ENCODE measurements around the gene PLEKHB1. TPM values are rescaled to one million over a fixed set of nuclear protein-coding genes. Genes with fewer than 3 reads are reported as not detected.

Gene PLEKHB1
- total RNA-seq, 1 experiment from 2014 or later: 6.6 TPM

GRCh38 chr11:73654482-73655021, 8.2 kb downstream of the PLEKHB1 start:
- ATAC-seq (no peak), DNase-seq (ENCODE audit: low read depth, low spot score) (no peak)
- Histone ChIP-seq H3K4me1 (ENCODE audit: control insufficient read depth, insufficient read depth, low read length) (no peaks in the 10 kb centered on the region; the same call in 1 of the 2 replicates), H3K4me3 (ENCODE audit: low read depth in 2 of 2, low read length in 2 of 2) (no peak overlapping the region), H3K27me3 (ENCODE audit: control insufficient read depth, insufficient read depth, low read length) (no peaks in the 10 kb centered on the region), H3K36me3 (ENCODE audit: control insufficient read depth, insufficient read depth, low read length) (no peaks in the 10 kb centered on the region), H3K27ac (ENCODE audit: low read length) (no peak overlapping the region), H3K9me3 (ENCODE audit: control insufficient read depth, insufficient read depth, low read depth, low read length) (no peaks in the 10 kb centered on the region)
- CTCF ChIA-PET: interaction anchor here (0.6 to 2.0 kb wide), 3 partner anchors 29 to 244 kb away, joined by 3 to 8 read pairs (median 3); no protein-coding TSS in a partner anchor
- in situ Hi-C loops (cut with HindIII; ENCODE audit: low pct_unique_long_range_greater_than_20kb, low sequenced_read_pairs) (no loop called here), intact Hi-C loops (cut with micrococcal nuclease; ENCODE audit: unreplicated experiment) (no loop called here)
- TF ChIP-seq POLR2AphosphoS5 (IDR thresholded peaks at IDR 0.05; ENCODE audit: low read depth, low read length): no peak
- TF ChIP-seq TCF7L2 (IDR thresholded peaks at IDR 0.05; ENCODE audit: low read depth, low read length): no peak
- TF ChIP-seq, protein P1, sequence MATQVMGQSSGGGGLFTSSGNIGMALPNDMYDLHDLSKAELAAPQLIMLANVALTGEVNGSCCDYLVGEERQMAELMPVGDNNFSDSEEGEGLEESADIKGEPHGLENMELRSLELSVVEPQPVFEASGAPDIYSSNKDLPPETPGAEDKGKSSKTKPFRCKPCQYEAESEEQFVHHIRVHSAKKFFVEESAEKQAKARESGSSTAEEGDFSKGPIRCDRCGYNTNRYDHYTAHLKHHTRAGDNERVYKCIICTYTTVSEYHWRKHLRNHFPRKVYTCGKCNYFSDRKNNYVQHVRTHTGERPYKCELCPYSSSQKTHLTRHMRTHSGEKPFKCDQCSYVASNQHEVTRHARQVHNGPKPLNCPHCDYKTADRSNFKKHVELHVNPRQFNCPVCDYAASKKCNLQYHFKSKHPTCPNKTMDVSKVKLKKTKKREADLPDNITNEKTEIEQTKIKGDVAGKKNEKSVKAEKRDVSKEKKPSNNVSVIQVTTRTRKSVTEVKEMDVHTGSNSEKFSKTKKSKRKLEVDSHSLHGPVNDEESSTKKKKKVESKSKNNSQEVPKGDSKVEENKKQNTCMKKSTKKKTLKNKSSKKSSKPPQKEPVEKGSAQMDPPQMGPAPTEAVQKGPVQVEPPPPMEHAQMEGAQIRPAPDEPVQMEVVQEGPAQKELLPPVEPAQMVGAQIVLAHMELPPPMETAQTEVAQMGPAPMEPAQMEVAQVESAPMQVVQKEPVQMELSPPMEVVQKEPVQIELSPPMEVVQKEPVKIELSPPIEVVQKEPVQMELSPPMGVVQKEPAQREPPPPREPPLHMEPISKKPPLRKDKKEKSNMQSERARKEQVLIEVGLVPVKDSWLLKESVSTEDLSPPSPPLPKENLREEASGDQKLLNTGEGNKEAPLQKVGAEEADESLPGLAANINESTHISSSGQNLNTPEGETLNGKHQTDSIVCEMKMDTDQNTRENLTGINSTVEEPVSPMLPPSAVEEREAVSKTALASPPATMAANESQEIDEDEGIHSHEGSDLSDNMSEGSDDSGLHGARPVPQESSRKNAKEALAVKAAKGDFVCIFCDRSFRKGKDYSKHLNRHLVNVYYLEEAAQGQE (IDR thresholded peaks at IDR 0.05; ENCODE audit: insufficient read depth in 1 of 2, low read depth in 2 of 2, low read length in 1 of 2): no peak
- TF ChIP-seq SIN3A (IDR thresholded peaks at IDR 0.05; ENCODE audit: borderline replicate concordance, insufficient read depth, low read depth, low read length): no peak
- TF ChIP-seq, protein P2, sequence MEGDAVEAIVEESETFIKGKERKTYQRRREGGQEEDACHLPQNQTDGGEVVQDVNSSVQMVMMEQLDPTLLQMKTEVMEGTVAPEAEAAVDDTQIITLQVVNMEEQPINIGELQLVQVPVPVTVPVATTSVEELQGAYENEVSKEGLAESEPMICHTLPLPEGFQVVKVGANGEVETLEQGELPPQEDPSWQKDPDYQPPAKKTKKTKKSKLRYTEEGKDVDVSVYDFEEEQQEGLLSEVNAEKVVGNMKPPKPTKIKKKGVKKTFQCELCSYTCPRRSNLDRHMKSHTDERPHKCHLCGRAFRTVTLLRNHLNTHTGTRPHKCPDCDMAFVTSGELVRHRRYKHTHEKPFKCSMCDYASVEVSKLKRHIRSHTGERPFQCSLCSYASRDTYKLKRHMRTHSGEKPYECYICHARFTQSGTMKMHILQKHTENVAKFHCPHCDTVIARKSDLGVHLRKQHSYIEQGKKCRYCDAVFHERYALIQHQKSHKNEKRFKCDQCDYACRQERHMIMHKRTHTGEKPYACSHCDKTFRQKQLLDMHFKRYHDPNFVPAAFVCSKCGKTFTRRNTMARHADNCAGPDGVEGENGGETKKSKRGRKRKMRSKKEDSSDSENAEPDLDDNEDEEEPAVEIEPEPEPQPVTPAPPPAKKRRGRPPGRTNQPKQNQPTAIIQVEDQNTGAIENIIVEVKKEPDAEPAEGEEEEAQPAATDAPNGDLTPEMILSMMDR (IDR thresholded peaks at IDR 0.05): no peak
- no TSS peak for BruUV-seq (replicated peaks)
- POLR2A ChIA-PET: no interaction called here

DNA sequence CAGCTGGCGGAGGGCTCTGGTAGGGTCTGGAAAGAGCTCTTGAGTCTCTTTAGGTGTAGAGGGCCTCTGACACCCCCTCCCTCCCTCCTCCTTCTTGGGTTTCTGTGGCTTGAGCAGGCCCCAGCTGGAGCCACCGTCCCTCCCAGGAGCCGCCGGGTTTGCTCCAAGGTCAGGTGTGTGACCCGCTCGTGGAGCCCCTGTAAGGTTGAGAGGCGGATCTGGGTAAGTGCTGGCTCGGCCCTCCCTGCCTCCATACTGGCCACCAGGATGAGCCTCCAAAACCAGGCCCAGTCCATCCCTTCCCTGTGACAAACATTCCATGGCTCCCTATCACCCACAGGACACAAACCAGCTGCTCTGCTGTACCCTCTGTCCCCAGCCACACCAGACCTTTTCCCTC, 9.3 kb downstream of the PLEKHB1 start:
- ChIA-PET POLR2A (no interaction called here), CTCF (interaction anchor here (1.3 kb wide), 1 partner anchor 30 kb away, joined by 3 read pairs; no protein-coding TSS in a partner anchor)
- ATAC-seq: no peak
- H3K27me3 ChIP-seq (ENCODE audit: control insufficient read depth, insufficient read depth, low read length): no peaks in the 10 kb centered on the region
- H3K4me1 ChIP-seq (ENCODE audit: control insufficient read depth, insufficient read depth, low read length): no peaks in the 10 kb centered on the region; the same call in 1 of the 2 replicates
- H3K36me3 ChIP-seq (ENCODE audit: control insufficient read depth, insufficient read depth, low read length): no peaks in the 10 kb centered on the region
- in situ Hi-C loops (cut with HindIII; ENCODE audit: low pct_unique_long_range_greater_than_20kb, low sequenced_read_pairs) (no loop called here), intact Hi-C loops (cut with micrococcal nuclease; ENCODE audit: unreplicated experiment) (no loop called here)
- H3K27ac ChIP-seq (ENCODE audit: low read length): no peak overlapping the region
- no peak overlapping the region for H3K4me3 ChIP-seq (ENCODE audit: low read depth in 2 of 2, low read length in 2 of 2)
- no TSS peak for BruUV-seq (replicated peaks)
- no peak for DNase-seq (ENCODE audit: low read depth, low spot score)
- no peaks in the 10 kb centered on the region for H3K9me3 ChIP-seq (ENCODE audit: control insufficient read depth, insufficient read depth, low read depth, low read length)
- TF ChIP-seq SIN3A (IDR thresholded peaks at IDR 0.05; ENCODE audit: borderline replicate concordance, insufficient read depth, low read depth, low read length) (no peak), TCF7L2 (IDR thresholded peaks at IDR 0.05; ENCODE audit: low read depth, low read length) (no peak), POLR2AphosphoS5 (IDR thresholded peaks at IDR 0.05; ENCODE audit: low read depth, low read length) (no peak)
- TF ChIP-seq, protein P1 (IDR thresholded peaks at IDR 0.05; ENCODE audit: insufficient read depth in 1 of 2, low read depth in 2 of 2, low read length in 1 of 2): no peak
- TF ChIP-seq, protein P2 (IDR thresholded peaks at IDR 0.05): no peak
